Skeletal muscle tissue (tissue), 4 donors: ENCODE results near the gene KRTAP9-6. TPM values are rescaled to one million over a fixed set of nuclear protein-coding genes. Genes with fewer than 3 reads are reported as not detected.
"Not testable (repeated sequence)": the region's sequence is repeated elsewhere in the genome, so short reads cannot be mapped to it uniquely, and the experiment has no call there.

ENCODE experiments used
- H3K27ac ChIP-seq: one replicate; pipeline ENCODE4 v1.7.0; 2013; ENCODE audit warnings: mild to moderate bottlenecking, low read depth, low read length, inconsistent platforms
- H3K27me3 ChIP-seq, 3 donors: one replicate each; pipeline ENCODE4 v1.7.0; 2013; ENCODE audit warnings: low read length in 3 of 3; ENCODE audit not compliant: control insufficient read depth in 3 of 3, insufficient read depth in 3 of 3
- H3K36me3 ChIP-seq, 3 donors: one replicate each; pipeline ENCODE4 v1.7.0; 2013; ENCODE audit warnings: low read length in 3 of 3; ENCODE audit not compliant: control insufficient read depth in 3 of 3, insufficient read depth in 3 of 3
- H3K4me1 ChIP-seq, 3 donors: one replicate each; pipeline ENCODE4 v1.7.0; 2013; ENCODE audit warnings: low read length in 3 of 3, mild to moderate bottlenecking in 3 of 3; ENCODE audit not compliant: control insufficient read depth in 3 of 3, insufficient read depth in 3 of 3
- H3K4me3 ChIP-seq, 3 donors: one replicate each; pipeline ENCODE4 v1.7.0; 2013; ENCODE audit warnings: low read length in 3 of 3
- H3K9ac ChIP-seq, 3 donors: one replicate each; pipeline ENCODE4 v1.7.0; 2013; ENCODE audit warnings: low read length in 3 of 3, mild to moderate bottlenecking in 3 of 3, moderate library complexity in 2 of 3, low read depth in 1 of 3
- H3K9me3 ChIP-seq, 3 donors: one replicate each; pipeline ENCODE4 v1.7.0; 2013; ENCODE audit warnings: low read length in 3 of 3; ENCODE audit not compliant: control insufficient read depth in 3 of 3
- total RNA-seq: library from RNA; depleted of rRNA; stranded (reverse); fragments of >200 nt; gene quantifications from one replicate; pipeline ENCODE4 v1.2.3, GENCODE V29; 2014
- donor health status: Osteomylitis.

The KRTAP9-6 gene
- total RNA-seq, 1 donor from 2014 or later = not detected

DNA sequence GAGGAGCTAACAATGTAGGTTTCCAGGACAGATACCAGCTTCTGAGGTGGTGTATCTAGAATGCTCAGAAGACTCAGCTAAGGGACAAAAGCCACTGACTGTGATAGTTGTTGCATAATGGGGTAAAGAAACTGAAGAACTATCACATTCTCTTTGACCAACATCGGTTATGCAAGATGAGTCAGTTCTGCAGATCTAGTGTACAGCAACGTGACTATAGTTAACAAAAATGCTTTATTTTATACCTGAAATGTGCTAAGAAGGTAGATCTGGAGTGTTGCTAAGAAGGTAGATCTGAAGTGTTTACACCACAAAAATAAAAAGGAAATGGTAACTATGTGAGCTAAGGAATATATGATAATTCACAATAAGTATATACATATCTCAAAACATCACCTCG, 2.5 kb downstream of the KRTAP9-6 start:
- Histone ChIP-seq H3K36me3 (no peaks in the 10 kb centered on the region), H3K4me1 (no peaks in the 10 kb centered on the region), H3K9ac (no peak overlapping the region), H3K4me3 (no peak overlapping the region), H3K9me3 (no peaks in the 10 kb centered on the region), H3K27me3 (peaks cover 0 to 10% (median 4%) of the 10 kb centered on the region in 3 donors), H3K27ac (no peak overlapping the region)

- not testable (repeated sequence) for H3K4me3 ChIP-seq, H3K4me1 ChIP-seq, H3K9ac ChIP-seq, H3K27ac ChIP-seq, H3K9me3 ChIP-seq, H3K27me3 ChIP-seq, H3K36me3 ChIP-seq
Observed at GRCh38 chr17:41271323-41271722, 6.1 kb downstream of the KRTAP9-6 start.

DNA sequence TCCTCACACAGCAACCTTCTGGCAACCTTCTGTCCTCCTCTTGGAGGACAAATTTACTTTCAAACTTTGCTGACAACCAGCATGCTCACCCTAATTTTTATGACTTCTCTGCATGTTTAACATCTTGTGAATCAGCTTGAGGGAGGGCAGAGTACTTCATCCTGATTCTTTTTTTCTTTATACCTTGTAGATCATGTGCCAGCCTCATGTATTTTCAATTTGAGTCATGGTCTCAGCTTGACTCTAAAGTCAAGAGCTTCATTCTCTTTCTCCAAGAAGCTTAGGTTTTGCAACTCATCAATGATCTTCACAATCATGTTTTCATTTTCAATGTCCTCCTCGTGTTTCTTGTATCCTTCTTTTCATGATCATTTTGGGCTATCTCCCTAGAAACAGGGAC, 6.7 kb downstream of the KRTAP9-6 start:
- Histone ChIP-seq H3K9ac (no peak overlapping the region), H3K27me3 (peaks cover 0 to 6% (median 3%) of the 10 kb centered on the region in 3 donors), H3K36me3 (no peaks in the 10 kb centered on the region), H3K4me1 (no peaks in the 10 kb centered on the region), H3K4me3 (no peak overlapping the region), H3K27ac (no peak overlapping the region), H3K9me3 (no peaks in the 10 kb centered on the region)

GRCh38 chr17:41275648-41276190, 10.5 kb downstream of the KRTAP9-6 start, which contains the start of gene KRTAP9-7:
Gene KRTAP9-7, plus strand, starts transcription at chr17:41275698. Its CDS starts 0 bp downstream, at chr17:41275698.
- H3K4me3 ChIP-seq, H3K27me3 ChIP-seq: not testable (repeated sequence)

DNA sequence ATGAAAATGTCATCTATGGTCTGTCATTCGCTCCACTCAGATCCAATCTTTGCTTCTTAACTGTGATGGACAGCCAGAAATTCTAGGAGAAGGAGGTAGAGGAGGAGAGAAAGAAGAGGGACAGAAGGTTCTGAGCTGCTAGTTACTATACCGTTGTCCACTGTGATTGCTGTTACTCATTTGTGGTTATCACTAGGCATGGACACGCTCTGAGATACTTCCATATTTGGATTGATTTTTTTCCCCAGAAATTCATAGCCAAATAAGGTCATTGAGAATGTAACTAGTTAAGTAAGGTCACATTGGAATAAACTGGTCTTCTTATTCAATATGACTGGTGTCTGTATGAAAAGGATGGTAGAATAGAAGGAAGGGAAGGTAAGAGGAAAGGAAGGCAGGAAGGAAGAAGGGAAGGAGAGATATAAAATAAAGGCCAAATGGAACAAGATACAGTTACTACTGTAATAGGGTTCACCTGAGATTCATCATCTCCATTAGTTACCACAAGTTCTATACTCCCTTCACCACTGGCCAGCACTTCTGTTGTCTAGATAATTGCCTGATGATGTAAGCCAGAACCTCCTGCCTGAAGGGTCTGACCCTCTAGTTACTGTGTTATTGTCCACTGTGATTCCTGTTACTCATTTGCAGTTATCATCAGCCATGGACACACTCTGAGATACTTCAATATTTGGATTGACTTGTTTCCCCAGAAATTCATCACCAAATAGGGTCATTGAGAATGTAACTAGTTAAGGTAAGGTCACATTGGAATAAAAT, 13.2 kb downstream of the KRTAP9-6 start:
- Histone ChIP-seq H3K36me3 (no peaks in the 10 kb centered on the region), H3K27me3 (peaks cover 2 to 11% (median 9%) of the 10 kb centered on the region in 3 donors), H3K9ac (no peak overlapping the region), H3K4me3 (no peak overlapping the region), H3K27ac (no peak overlapping the region), H3K4me1 (no peaks in the 10 kb centered on the region), H3K9me3 (peaks cover 0 to 3% (median 0%) of the 10 kb centered on the region in 3 donors)

More at GRCh38 chr17:41275648-41276190, 10.5 kb downstream of the KRTAP9-6 start, which contains the start of gene KRTAP9-7:
- H3K9me3 ChIP-seq, H3K36me3 ChIP-seq, H3K27ac ChIP-seq, H3K9ac ChIP-seq, H3K4me1 ChIP-seq: not testable (repeated sequence)

GRCh38 chr17:41284043-41284442, 18.9 kb downstream of the KRTAP9-6 start:
- H3K36me3 ChIP-seq = no peaks in the 10 kb centered on the region
- H3K27me3 ChIP-seq = peaks cover 5 to 10% (median 6%) of the 10 kb centered on the region in 3 donors
- no peaks in the 10 kb centered on the region for H3K4me1 ChIP-seq
- peaks cover 0 to 3% (median 0%) of the 10 kb centered on the region in 3 donors for H3K9me3 ChIP-seq
- no peak overlapping the region for H3K4me3 ChIP-seq
- no peak overlapping the region for H3K9ac ChIP-seq
- no peak overlapping the region for H3K27ac ChIP-seq

GRCh38 chr17:41284546-41284945, 19.4 kb downstream of the KRTAP9-6 start:
- Histone ChIP-seq H3K4me3 (no peak overlapping the region), H3K4me1 (no peaks in the 10 kb centered on the region), H3K27ac (no peak overlapping the region), H3K9me3 (peaks cover 0 to 3% (median 0%) of the 10 kb centered on the region in 3 donors), H3K27me3 (peaks cover 5 to 10% (median 6%) of the 10 kb centered on the region in 3 donors), H3K9ac (no peak overlapping the region), H3K36me3 (no peaks in the 10 kb centered on the region)

DNA sequence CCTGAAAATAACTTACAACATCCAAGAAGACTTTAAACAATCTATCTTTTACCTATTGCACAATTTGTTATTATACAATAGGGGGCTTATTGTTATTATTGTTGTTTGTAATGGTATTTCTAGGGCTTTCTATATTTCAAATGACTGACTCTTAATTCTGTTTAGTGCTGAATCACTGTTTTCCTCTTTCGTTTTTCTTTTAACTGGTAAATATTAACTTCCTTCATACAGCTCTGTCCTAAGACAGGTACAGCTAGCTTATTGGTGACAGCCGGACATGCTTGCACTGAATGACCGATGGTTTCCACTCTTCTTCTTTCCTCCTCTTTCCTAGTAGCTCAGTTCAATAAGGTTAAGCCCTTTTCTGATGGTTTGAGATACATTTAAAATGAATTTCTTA, 21.9 kb downstream of the KRTAP9-6 start:
- H3K9ac ChIP-seq = no peak overlapping the region
- no peaks in the 10 kb centered on the region for H3K36me3 ChIP-seq
- H3K27ac ChIP-seq = no peak overlapping the region
- H3K27me3 ChIP-seq = peaks cover 0 to 7% (median 5%) of the 10 kb centered on the region in 3 donors
- no peak overlapping the region for H3K4me3 ChIP-seq
- no peaks in the 10 kb centered on the region for H3K4me1 ChIP-seq
- H3K9me3 ChIP-seq = no peaks in the 10 kb centered on the region

- H3K36me3 ChIP-seq = no peaks in the 10 kb centered on the region
- no peak overlapping the region for H3K9ac ChIP-seq
- H3K4me3 ChIP-seq = no peak overlapping the region
- no peaks in the 10 kb centered on the region for H3K9me3 ChIP-seq
- H3K4me1 ChIP-seq = no peaks in the 10 kb centered on the region
- H3K27me3 ChIP-seq = peaks cover 0 to 14% (median 4%) of the 10 kb centered on the region in 3 donors
- H3K27ac ChIP-seq = no peak overlapping the region
Observed at GRCh38 chr17:41294016-41294415, 28.8 kb downstream of the KRTAP9-6 start.

DNA sequence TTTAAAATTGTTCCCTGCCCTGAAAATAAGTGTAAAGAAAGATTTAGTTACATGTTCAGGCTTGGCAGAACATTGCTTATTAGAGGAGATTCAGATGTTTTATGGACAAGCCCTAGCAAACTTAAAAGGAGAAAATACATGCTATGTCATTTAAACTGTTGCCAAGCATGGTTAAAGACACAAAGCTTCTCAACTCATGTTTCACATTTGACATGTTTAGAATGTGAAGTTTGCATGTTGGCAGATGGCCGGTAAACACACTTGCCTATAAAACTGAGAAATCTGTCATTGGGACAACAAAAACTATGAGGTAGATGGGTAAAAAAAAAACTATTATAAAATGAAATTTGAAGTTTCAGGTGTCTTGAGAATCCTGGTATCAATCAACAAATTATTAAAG, 31.7 kb downstream of the KRTAP9-6 start:
- H3K4me3 ChIP-seq = no peak overlapping the region
- no peak overlapping the region for H3K9ac ChIP-seq
- no peaks in the 10 kb centered on the region for H3K4me1 ChIP-seq
- H3K27ac ChIP-seq = no peak overlapping the region
- H3K36me3 ChIP-seq = no peaks in the 10 kb centered on the region
- H3K9me3 ChIP-seq = no peaks in the 10 kb centered on the region
- H3K27me3 ChIP-seq = peaks cover 0 to 23% (median 4%) of the 10 kb centered on the region in 3 donors
